GM23338 (cell line): ENCODE measurements around the gene LCA5. TPM values are rescaled to one million over a fixed set of nuclear protein-coding genes. Genes with fewer than 3 reads are reported as not detected.

Experiments used
- ATAC-seq: fragments of 200-7000 bp; cut with Tn5 transposase; 3 replicates; pipeline ENCODE4 v1.9.1; 2020
- DNase-seq: peaks from one replicate; pipeline ENCODE4 v3.0.0-alpha.2; 2015; ENCODE audit warnings: low spot score
- H2AFZ ChIP-seq: fragments of 200-600 bp; sonication (generic); 2 replicates; pipeline ENCODE4 v1.8.0; 2016; ENCODE audit warnings: antibody characterized with exemption, mild to moderate bottlenecking, moderate library complexity
- H3F3A ChIP-seq: fragments of 200-600 bp; sonication (generic); replicated peaks from 2 replicates; pipeline ENCODE4 v1.8.0; 2017; ENCODE audit warnings: antibody characterized with exemption, mixed run types, low read depth
- H3K27ac ChIP-seq: fragments of 200-600 bp; sonication (generic); 2 replicates; pipeline ENCODE4 v1.6.1; 2016; ENCODE audit warnings: low read depth
- H3K27me3 ChIP-seq: fragments of 200-600 bp; sonication (generic); 2 replicates; pipeline ENCODE4 v1.8.0; 2016; ENCODE audit warnings: mild to moderate bottlenecking, mixed run types, moderate library complexity; ENCODE audit not compliant: insufficient read depth
- H3K36me3 ChIP-seq: fragments of 200-600 bp; sonication (generic); 2 replicates; pipeline ENCODE4 v1.8.0; 2016; ENCODE audit warnings: mild to moderate bottlenecking; ENCODE audit not compliant: insufficient read depth
- H3K4me1 ChIP-seq: fragments of 200-600 bp; sonication (generic); 2 replicates; pipeline ENCODE4 v1.8.0; 2016; ENCODE audit warnings: mild to moderate bottlenecking, moderate library complexity; ENCODE audit not compliant: insufficient read depth
- H3K4me2 ChIP-seq: fragments of 200-600 bp; sonication (generic); 2 replicates; pipeline ENCODE4 v1.7.1; 2017; ENCODE audit warnings: mixed run types
- H3K4me3 ChIP-seq: fragments of 200-600 bp; sonication (generic); 2 replicates; pipeline ENCODE4 v1.6.1; 2016; ENCODE audit warnings: mixed run types
- H3K79me2 ChIP-seq: fragments of 200-600 bp; sonication (generic); replicated peaks from 2 replicates; pipeline ENCODE4 v1.8.0; 2017; ENCODE audit warnings: mild to moderate bottlenecking; ENCODE audit not compliant: insufficient read depth
- H3K9me2 ChIP-seq: fragments of 200-600 bp; sonication (generic); 2 replicates; pipeline ENCODE4 v1.8.0; 2017; ENCODE audit not compliant: insufficient read depth
- H4K20me1 ChIP-seq: fragments of 200-600 bp; sonication (generic); replicated peaks from 2 replicates; pipeline ENCODE4 v1.8.0; 2017; ENCODE audit warnings: mild to moderate bottlenecking; ENCODE audit not compliant: insufficient read depth
- H3K27ac Mint-ChIP-seq: 2 replicates; pipeline ENCODE4 v1.8.0; 2020; ENCODE audit warnings: inconsistent platforms, mild to moderate bottlenecking, moderate library complexity, mixed read lengths
- H3K27me3 Mint-ChIP-seq: 3 replicates; pipeline ENCODE4 v1.8.0; 2022; ENCODE audit warnings: low read depth, mild to moderate bottlenecking, moderate library complexity, mixed read lengths, inconsistent platforms; ENCODE audit not compliant: insufficient read depth, poor library complexity
- H3K36me3 Mint-ChIP-seq: 3 replicates; pipeline ENCODE4 v1.8.0; 2021; ENCODE audit warnings: low read depth, mild to moderate bottlenecking, inconsistent platforms, moderate library complexity, mixed read lengths
- H3K4me1 Mint-ChIP-seq: 3 replicates; pipeline ENCODE4 v1.8.0; 2020; ENCODE audit warnings: mild to moderate bottlenecking, inconsistent platforms, mixed read lengths
- H3K4me3 Mint-ChIP-seq: 3 replicates; pipeline ENCODE4 v1.8.0; 2021; ENCODE audit warnings: moderate library complexity, mild to moderate bottlenecking, inconsistent platforms, mixed read lengths
- H3K9me3 Mint-ChIP-seq: 3 replicates; pipeline ENCODE4 v1.8.0; 2020; ENCODE audit warnings: moderate library complexity, mild to moderate bottlenecking, inconsistent platforms, mixed read lengths
- CREB1 ChIP-seq: fragments of 250-450 bp; sonication (Bioruptor Pico); IDR thresholded peaks from 2 replicates; pipeline ENCODE4 v1.5.0; 2020; ENCODE audit warnings: low read depth, mild to moderate bottlenecking, moderate library complexity
- ETS1 ChIP-seq: IDR thresholded peaks from 2 replicates; pipeline ENCODE4 v1.6.1; 2016; ENCODE audit warnings: antibody characterized with exemption
- EZH2 ChIP-seq: fragments of 200-600 bp; sonication (generic); IDR thresholded peaks from one replicate; pipeline ENCODE4 v1.8.0; 2017; ENCODE audit warnings: antibody characterized with exemption, mild to moderate bottlenecking, low read depth; ENCODE audit not compliant: unreplicated experiment
- EZH2phosphoT487 ChIP-seq: fragments of 200-600 bp; sonication (generic); IDR thresholded peaks from one replicate; pipeline ENCODE4 v1.8.1; 2018; ENCODE audit warnings: antibody characterized with exemption; ENCODE audit not compliant: unreplicated experiment
- JUNB ChIP-seq: IDR thresholded peaks from one replicate; pipeline ENCODE4 v1.6.1; 2016; ENCODE audit warnings: antibody characterized with exemption; ENCODE audit not compliant: unreplicated experiment
- NANOG ChIP-seq: IDR thresholded peaks from 2 replicates; pipeline ENCODE4 v1.6.1; 2016; ENCODE audit warnings: antibody characterized with exemption, borderline replicate concordance
- POLR2AphosphoS5 ChIP-seq: IDR thresholded peaks from 2 replicates; pipeline ENCODE4 v1.6.1; 2016; ENCODE audit warnings: antibody characterized with exemption, low read depth
- REST ChIP-seq: IDR thresholded peaks from one replicate; pipeline ENCODE4 v1.6.1; 2018; ENCODE audit warnings: antibody characterized with exemption; ENCODE audit not compliant: unreplicated experiment
- STAT1 ChIP-seq: IDR thresholded peaks from one replicate; pipeline ENCODE4 v1.6.1; 2016; ENCODE audit warnings: antibody characterized with exemption; ENCODE audit not compliant: unreplicated experiment
- ZNF114 ChIP-seq: fragments of 250-450 bp; sonication (Bioruptor Pico); IDR thresholded peaks from 2 replicates; pipeline ENCODE4 v1.5.0; 2020; ENCODE audit warnings: mild to moderate bottlenecking, moderate library complexity
- ZNF331 ChIP-seq: fragments of 250-450 bp; sonication (Bioruptor Pico); IDR thresholded peaks from 2 replicates; pipeline ENCODE4 v1.5.0; 2020; ENCODE audit warnings: low read depth, mild to moderate bottlenecking, moderate library complexity
- ZNF462 ChIP-seq: fragments of 250-450 bp; sonication (Bioruptor Pico); IDR thresholded peaks from 2 replicates; pipeline ENCODE4 v1.5.0; 2020; ENCODE audit warnings: mild to moderate bottlenecking, moderate library complexity
- polyA plus RNA-seq: library from polyadenylated mRNA; unstranded; fragments of >200 nt; fragmentation: Nextera tagmentation; extraction: Ambion mirVana; gene quantifications from 2 replicates; pipeline ENCODE4 v1.2.1, GENCODE V29; 2016
- total RNA-seq: library from RNA; depleted of rRNA; stranded (reverse); fragments of >200 nt; shearing (Covaris generic); gene quantifications from 2 replicates; pipeline ENCODE4 v1.2.3, GENCODE V29; 2014
- TF ChIP-seq, protein P1 (sequence below), 2 experiments: fragments of 200-600 bp in 1 of 2; sonication (generic) in 1 of 2; conservative IDR thresholded peaks; 2 replicates each; pipeline versions ENCODE4 v1.5.1 to v1.6.1; 2016 to 2017; ENCODE audit warnings: antibody characterized with exemption in 2 of 2, low read depth in 2 of 2, mild to moderate bottlenecking in 2 of 2, moderate library complexity in 1 of 2

The LCA5 gene
- total and polyA plus RNA-seq, 2 experiments from 2014 or later = 4.2 TPM

DNA sequence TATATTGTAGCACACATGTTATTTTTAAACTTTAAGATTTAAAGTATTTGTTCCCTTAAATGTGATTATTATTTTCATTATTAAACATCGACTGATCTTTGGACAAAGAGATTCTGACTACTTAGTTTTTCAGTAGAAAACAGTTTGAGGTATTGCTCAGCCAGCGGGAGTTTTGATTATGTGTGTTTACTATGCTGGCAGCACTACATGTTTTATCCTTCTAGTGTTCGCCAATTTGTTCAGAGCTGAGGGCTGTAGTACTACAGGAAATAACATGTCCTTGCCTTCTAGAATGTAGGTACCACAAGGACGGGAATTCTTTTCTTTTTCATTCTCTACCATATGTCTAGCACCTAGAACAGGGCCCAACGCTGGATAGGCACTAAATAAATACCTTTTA lies 11.1 kb upstream of the LCA5 start:
- Mint-ChIP-seq H3K9me3 (no peaks in the 10 kb centered on the region), H3K4me3 (no peak overlapping the region), H3K27me3 (peaks cover 2% of the 10 kb centered on the region), H3K27ac (no peak overlapping the region), H3K36me3 (0 out of 3 replicates have a peak, but pooled peaks cover 3% of the 10 kb centered on the region), H3K4me1 (peaks cover 31% of the 10 kb centered on the region)
- Histone ChIP-seq H3K36me3 (no peaks in the 10 kb centered on the region), H3K27me3 (no peaks in the 10 kb centered on the region), H3K4me3 (no peak overlapping the region), H3F3A (no peaks in the 10 kb centered on the region), H3K27ac (no peak overlapping the region), H3K9me2 (no peaks in the 10 kb centered on the region), H4K20me1 (no peaks in the 10 kb centered on the region), H3K79me2 (no peaks in the 10 kb centered on the region), H2AFZ (no peak overlapping the region), H3K4me2 (no peak overlapping the region), H3K4me1 (peaks cover 25% of the 10 kb centered on the region)
- DNase-seq = no peak
- no peak for ATAC-seq
- TF ChIP-seq ZNF331 (CRISPR knock-in tag) (no peak), CREB1 (CRISPR knock-in tag) (no peak), NANOG (no peak), ZNF114 (CRISPR knock-in tag) (no peak), STAT1 (no peak), ZNF462 (CRISPR knock-in tag) (no peak), ETS1 (no peak), EZH2phosphoT487 (no peak), POLR2AphosphoS5 (no peak), EZH2 (no peak), JUNB (no peak), REST (no peak)
- TF ChIP-seq, protein P1, sequence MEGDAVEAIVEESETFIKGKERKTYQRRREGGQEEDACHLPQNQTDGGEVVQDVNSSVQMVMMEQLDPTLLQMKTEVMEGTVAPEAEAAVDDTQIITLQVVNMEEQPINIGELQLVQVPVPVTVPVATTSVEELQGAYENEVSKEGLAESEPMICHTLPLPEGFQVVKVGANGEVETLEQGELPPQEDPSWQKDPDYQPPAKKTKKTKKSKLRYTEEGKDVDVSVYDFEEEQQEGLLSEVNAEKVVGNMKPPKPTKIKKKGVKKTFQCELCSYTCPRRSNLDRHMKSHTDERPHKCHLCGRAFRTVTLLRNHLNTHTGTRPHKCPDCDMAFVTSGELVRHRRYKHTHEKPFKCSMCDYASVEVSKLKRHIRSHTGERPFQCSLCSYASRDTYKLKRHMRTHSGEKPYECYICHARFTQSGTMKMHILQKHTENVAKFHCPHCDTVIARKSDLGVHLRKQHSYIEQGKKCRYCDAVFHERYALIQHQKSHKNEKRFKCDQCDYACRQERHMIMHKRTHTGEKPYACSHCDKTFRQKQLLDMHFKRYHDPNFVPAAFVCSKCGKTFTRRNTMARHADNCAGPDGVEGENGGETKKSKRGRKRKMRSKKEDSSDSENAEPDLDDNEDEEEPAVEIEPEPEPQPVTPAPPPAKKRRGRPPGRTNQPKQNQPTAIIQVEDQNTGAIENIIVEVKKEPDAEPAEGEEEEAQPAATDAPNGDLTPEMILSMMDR (conservative IDR thresholded peaks at IDR 0.05; ENCODE audit: low read depth in 2 of 2) = no peak
